HG03066 (cell line): ENCODE data around the gene ZBTB5.
"Not testable (repeated sequence)": the region's sequence is repeated elsewhere in the genome, so short reads cannot be mapped to it uniquely, and the experiment has no call there.

Source experiments
- ATAC-seq: cut with Tn5 transposase; IDR thresholded peaks from one replicate; pipeline ENCODE4 v1.9.1; 2021; ENCODE audit warnings: low read depth; ENCODE audit not compliant: unreplicated experiment

ZBTB5 gene

GRCh38 chr9:37426431-37426830 lies 38.8 kb downstream of the ZBTB5 start:
- not testable (repeated sequence) for ATAC-seq

- ATAC-seq: no peak
Measured at GRCh38 chr9:37425298-37425752, 39.9 kb downstream of the ZBTB5 start.

GRCh38 chr9:37424686-37425297 lies 40.5 kb downstream of the ZBTB5 start:
- no peak for ATAC-seq

- no peak for ATAC-seq
Measured at GRCh38 chr9:37424204-37424685, 41.0 kb downstream of the ZBTB5 start.

- no peak for ATAC-seq
Measured at GRCh38 chr9:37423508-37423907, 41.7 kb downstream of the ZBTB5 start.

- peak; percentile 95 for ATAC-seq
Measured at GRCh38 chr9:37422289-37423104, 42.8 kb downstream of the ZBTB5 start, which contains the start of gene GRHPR. Gene GRHPR, plus strand, starts transcription at chr9:37422696. Its CDS starts 55 bp downstream, at chr9:37422751.

- no peak for ATAC-seq
Measured at GRCh38 chr9:37421914-37422288, 43.3 kb downstream of the ZBTB5 start.

GRCh38 chr9:37420271-37421215 lies 44.7 kb downstream of the ZBTB5 start:
- no peak for ATAC-seq

- ATAC-seq: no peak
Measured at GRCh38 chr9:37419204-37419603, 46.0 kb downstream of the ZBTB5 start.

GRCh38 chr9:37417857-37418618 lies 47.2 kb downstream of the ZBTB5 start:
- no peak for ATAC-seq

- ATAC-seq: no peak
Measured at GRCh38 chr9:37417252-37417803, 47.9 kb downstream of the ZBTB5 start.

GRCh38 chr9:37415011-37415719 lies 50.1 kb downstream of the ZBTB5 start:
- no peak for ATAC-seq

- no peak for ATAC-seq
Measured at GRCh38 chr9:37414503-37414943, 50.7 kb downstream of the ZBTB5 start.

GRCh38 chr9:37413311-37413710 lies 51.9 kb downstream of the ZBTB5 start:
- no peak for ATAC-seq

- no peak for ATAC-seq
Measured at GRCh38 chr9:37412431-37413151, 52.7 kb downstream of the ZBTB5 start.

GRCh38 chr9:37410969-37411785 lies 54.1 kb downstream of the ZBTB5 start:
- no peak for ATAC-seq

- ATAC-seq: no peak
Measured at GRCh38 chr9:37410354-37410861, 54.8 kb downstream of the ZBTB5 start.
